Stimulated activated CD8-positive, alpha-beta memory T cell treated with anti-CD3 and anti-CD28 coated beads, Interleukin-12 subunit alpha, Interleukin-12 subunit beta, amount 100 ng/mL, for 24 hours (primary cell): ENCODE results near the gene ANKRD44.
"Not testable (repeated sequence)": the region's sequence is repeated elsewhere in the genome, so short reads cannot be mapped to it uniquely, and the experiment has no call there.

Experiments
- DNase-seq: peaks from one replicate; pipeline ENCODE4 v3.0.0-alpha.2; 2020; ENCODE audit errors: extremely low read depth

Gene ANKRD44

GRCh38 chr2:197287596-197287932 lies 23.0 kb downstream of the ANKRD44 start:
- DNase-seq = not testable (repeated sequence)

- no peak for DNase-seq
Observed at GRCh38 chr2:197286805-197287595, 23.6 kb downstream of the ANKRD44 start.

- DNase-seq = no peak
Observed at GRCh38 chr2:197285361-197285760, 25.2 kb downstream of the ANKRD44 start.

GRCh38 chr2:197284956-197285355 lies 25.6 kb downstream of the ANKRD44 start:
- no peak for DNase-seq

GRCh38 chr2:197281421-197281820 lies 29.2 kb downstream of the ANKRD44 start:
- no peak for DNase-seq

- DNase-seq = no peak
Observed at GRCh38 chr2:197280015-197280702, 30.4 kb downstream of the ANKRD44 start.

GRCh38 chr2:197278799-197279763 lies 31.5 kb downstream of the ANKRD44 start:
- DNase-seq = no peak

GRCh38 chr2:197277794-197278193 lies 32.8 kb downstream of the ANKRD44 start:
- no peak for DNase-seq

GRCh38 chr2:197276156-197276555 lies 34.4 kb downstream of the ANKRD44 start:
- DNase-seq = no peak

- no peak for DNase-seq
Observed at GRCh38 chr2:197274937-197275336, 35.6 kb downstream of the ANKRD44 start.

GRCh38 chr2:197274349-197274748 lies 36.2 kb downstream of the ANKRD44 start:
- no peak for DNase-seq

- no peak for DNase-seq
Observed at GRCh38 chr2:197273485-197273884, 37.1 kb downstream of the ANKRD44 start.

GRCh38 chr2:197270601-197271000 lies 40.0 kb downstream of the ANKRD44 start:
- no peak for DNase-seq

- DNase-seq = no peak
Observed at GRCh38 chr2:197269815-197270214, 40.8 kb downstream of the ANKRD44 start.

- DNase-seq = no peak
Observed at GRCh38 chr2:197268786-197269584, 41.6 kb downstream of the ANKRD44 start.

GRCh38 chr2:197266477-197266876 lies 44.1 kb downstream of the ANKRD44 start:
- DNase-seq = no peak

GRCh38 chr2:197265924-197266323 lies 44.7 kb downstream of the ANKRD44 start:
- DNase-seq = no peak

- no peak for DNase-seq
Observed at GRCh38 chr2:197265036-197265435, 45.5 kb downstream of the ANKRD44 start.

GRCh38 chr2:197264332-197264731 lies 46.2 kb downstream of the ANKRD44 start:
- no peak for DNase-seq

- no peak for DNase-seq
Observed at GRCh38 chr2:197263077-197263476, 47.5 kb downstream of the ANKRD44 start.

- DNase-seq = no peak
Observed at GRCh38 chr2:197261808-197262226, 48.8 kb downstream of the ANKRD44 start.
